Measurements from ENCODE around the gene PPP4R3B. TPM values are rescaled to one million over a fixed set of nuclear protein-coding genes. Genes with fewer than 3 reads are reported as not detected.

Gene PPP4R3B
- total RNA-seq, 6 experiments from 2014 or later: 34.3 to 62.4 (median 37.8) TPM

GRCh38 chr2:55618275-55619055 lies 1.0 kb upstream of the PPP4R3B start:
- Histone ChIP-seq H3K4me3 (peak overlapping the region; percentile 54 to 80 (median 75)), H3K36me3 (peaks cover 0 to 14% (median 5%) of the 10 kb centered on the region in 4 donors), H3K27ac (peak overlapping the region; percentile 95 to 99 (median 98)), H3K9me3 (no peaks in the 10 kb centered on the region), H3K4me1 (peaks cover 0 to 54% (median 5%) of the 10 kb centered on the region in 4 donors), H3K27me3 (no peaks in the 10 kb centered on the region)
- ATAC-seq (peak; percentile 19 to 38 (median 28)), DNase-seq (peak; percentile 51 to 68 (median 66))
- TF ChIP-seq CTCF (IDR thresholded peaks at IDR 0.05): no peak
- TF ChIP-seq POLR2A (IDR thresholded peaks at IDR 0.05): no peak
- under 1% methylated on average over 32 of the region's 32 CpGs for WGBS (ENCODE audit: insufficient coverage, low coverage, low lambda C conversion rate, missing lambda C conversion rate)
- intact Hi-C loops (cut with DNase I): no loop called here

- DNase-seq (no peak), ATAC-seq (no peak)
- intact Hi-C loops (cut with DNase I): no loop called here
- Histone ChIP-seq H3K4me3 (peak overlapping the region; percentile 54 to 80 (median 75)), H3K36me3 (peaks cover 0 to 19% (median 5%) of the 10 kb centered on the region in 4 donors), H3K27ac (peak overlapping the region; percentile 95 to 99 (median 98)), H3K27me3 (no peaks in the 10 kb centered on the region), H3K9me3 (no peaks in the 10 kb centered on the region), H3K4me1 (peaks cover 0 to 48% (median 5%) of the 10 kb centered on the region in 4 donors)
- 0% methylated on average over 10 of the region's 10 CpGs for WGBS (ENCODE audit: insufficient coverage, low coverage, low lambda C conversion rate, missing lambda C conversion rate)
- TF ChIP-seq POLR2A (IDR thresholded peaks at IDR 0.05) (no peak), CTCF (IDR thresholded peaks at IDR 0.05) (no peak)
Measured at GRCh38 chr2:55618025-55618274, 528 bp upstream of the PPP4R3B start.

- H3K27me3 ChIP-seq: no peaks in the 10 kb centered on the region
- WGBS (ENCODE audit: insufficient coverage, low coverage, low lambda C conversion rate, missing lambda C conversion rate): 1% methylated on average over 18 of the region's 24 CpGs
- H3K9me3 ChIP-seq: no peaks in the 10 kb centered on the region
- peak overlapping the region; percentile 95 to 99 (median 98) for H3K27ac ChIP-seq
- no peak for DNase-seq
- TF ChIP-seq CTCF (IDR thresholded peaks at IDR 0.05): no peak
- TF ChIP-seq POLR2A (IDR thresholded peaks at IDR 0.05): no peak
- ATAC-seq: peak; percentile 2 to 17 (median 9)
- peaks cover 0 to 31% (median 11%) of the 10 kb centered on the region in 4 donors for H3K36me3 ChIP-seq
- intact Hi-C loops (cut with DNase I): no loop called here
- H3K4me3 ChIP-seq: peak overlapping the region; percentile 75 to 80 (median 76)
- peaks cover 0 to 39% (median 5%) of the 10 kb centered on the region in 4 donors for H3K4me1 ChIP-seq
Measured at GRCh38 chr2:55616551-55617174, 759 bp downstream of the PPP4R3B start.

GRCh38 chr2:55611997-55612396 lies 5.4 kb downstream of the PPP4R3B start:
- TF ChIP-seq POLR2A (IDR thresholded peaks at IDR 0.05): no peak
- TF ChIP-seq CTCF (IDR thresholded peaks at IDR 0.05): no peak
- WGBS (ENCODE audit: insufficient coverage, low coverage, low lambda C conversion rate, missing lambda C conversion rate): 100% methylated on average over 1 of the region's 1 CpG
- Histone ChIP-seq H3K4me3 (no peak overlapping the region), H3K27ac (peak overlapping the region in 1 of 3 donors; percentile 96), H3K27me3 (no peaks in the 10 kb centered on the region), H3K4me1 (peaks cover 0 to 50% (median 14%) of the 10 kb centered on the region in 4 donors), H3K36me3 (peaks cover 0 to 31% (median 12%) of the 10 kb centered on the region in 4 donors), H3K9me3 (no peaks in the 10 kb centered on the region)
- ATAC-seq (no peak), DNase-seq (no peak)
- intact Hi-C loops (cut with DNase I): no loop called here

Data from right lobe of liver (tissue), 6 donors.